ENCODE results near the gene ZBTB2. TPM values are rescaled to one million over a fixed set of nuclear protein-coding genes. Genes with fewer than 3 reads are reported as not detected.

Gene ZBTB2
- total RNA-seq, 1 experiment from 2014 or later = 16.2 TPM

- intact Hi-C loops (cut with micrococcal nuclease; ENCODE audit: unreplicated experiment) = no loop called here
- CTCF ChIA-PET = no interaction called here
- in situ Hi-C loops (cut with HindIII; ENCODE audit: low pct_unique_long_range_greater_than_20kb, low sequenced_read_pairs) = no loop called here
Measured at GRCh38 chr6:151440498-151440897, 49.1 kb upstream of the ZBTB2 start.

GRCh38 chr6:151437401-151437800, 46.0 kb upstream of the ZBTB2 start:
- ChIA-PET CTCF (no interaction called here), POLR2A (no interaction called here)
- TF ChIP-seq TCF7L2 (IDR thresholded peaks at IDR 0.05; ENCODE audit: low read depth, low read length) (no peak), CTCF (IDR thresholded peaks at IDR 0.05) (no peak), POLR2AphosphoS5 (IDR thresholded peaks at IDR 0.05; ENCODE audit: low read depth, low read length) (no peak), SIN3A (IDR thresholded peaks at IDR 0.05; ENCODE audit: borderline replicate concordance, insufficient read depth, low read depth, low read length) (no peak), REST (IDR thresholded peaks at IDR 0.05; ENCODE audit: insufficient read depth in 1 of 2, low read depth in 2 of 2, low read length in 1 of 2) (no peak)
- H3K36me3 ChIP-seq (ENCODE audit: control insufficient read depth, insufficient read depth, low read length) = peaks cover 7% of the 10 kb centered on the region
- peaks cover 5% of the 10 kb centered on the region for H3K4me1 ChIP-seq (ENCODE audit: control insufficient read depth, insufficient read depth, low read length)
- H3K9me3 ChIP-seq (ENCODE audit: control insufficient read depth, insufficient read depth, low read depth, low read length) = no peaks in the 10 kb centered on the region
- no peak overlapping the region for H3K4me3 ChIP-seq (ENCODE audit: low read depth in 2 of 2, low read length in 2 of 2)
- no peaks in the 10 kb centered on the region for H3K27me3 ChIP-seq (ENCODE audit: control insufficient read depth, insufficient read depth, low read length)
- no TSS peak for BruUV-seq (replicated peaks)
- ATAC-seq (no peak), DNase-seq (ENCODE audit: low read depth, low spot score) (no peak)
- in situ Hi-C loops (cut with HindIII; ENCODE audit: low pct_unique_long_range_greater_than_20kb, low sequenced_read_pairs) = no loop called here
- no peak overlapping the region for H3K27ac ChIP-seq (ENCODE audit: low read length)
- intact Hi-C loops (cut with micrococcal nuclease; ENCODE audit: unreplicated experiment) = no loop called here

More at GRCh38 chr6:151440498-151440897, 49.1 kb upstream of the ZBTB2 start:
- peaks cover 5% of the 10 kb centered on the region for H3K4me1 ChIP-seq (ENCODE audit: control insufficient read depth, insufficient read depth, low read length)
- no TSS peak for BruUV-seq (replicated peaks)
- H3K27me3 ChIP-seq (ENCODE audit: control insufficient read depth, insufficient read depth, low read length) = no peaks in the 10 kb centered on the region
- H3K36me3 ChIP-seq (ENCODE audit: control insufficient read depth, insufficient read depth, low read length) = peaks cover 7% of the 10 kb centered on the region
- H3K27ac ChIP-seq (ENCODE audit: low read length) = no peak overlapping the region
- H3K4me3 ChIP-seq (ENCODE audit: low read depth in 2 of 2, low read length in 2 of 2) = no peak overlapping the region
- POLR2A ChIA-PET = no interaction called here
- no peak for ATAC-seq
- H3K9me3 ChIP-seq (ENCODE audit: control insufficient read depth, insufficient read depth, low read depth, low read length) = no peaks in the 10 kb centered on the region
- TF ChIP-seq SIN3A (IDR thresholded peaks at IDR 0.05; ENCODE audit: borderline replicate concordance, insufficient read depth, low read depth, low read length) = no peak
- DNase-seq (ENCODE audit: low read depth, low spot score) = no peak

GRCh38 chr6:151436802-151437201, 45.4 kb upstream of the ZBTB2 start:
- H3K9me3 ChIP-seq (ENCODE audit: control insufficient read depth, insufficient read depth, low read depth, low read length) = no peaks in the 10 kb centered on the region
- H3K36me3 ChIP-seq (ENCODE audit: control insufficient read depth, insufficient read depth, low read length) = peaks cover 7% of the 10 kb centered on the region
- intact Hi-C loops (cut with micrococcal nuclease; ENCODE audit: unreplicated experiment) (no loop called here), in situ Hi-C loops (cut with HindIII; ENCODE audit: low pct_unique_long_range_greater_than_20kb, low sequenced_read_pairs) (no loop called here)
- H3K4me1 ChIP-seq (ENCODE audit: control insufficient read depth, insufficient read depth, low read length) = peaks cover 5% of the 10 kb centered on the region
- BruUV-seq (replicated peaks) = no TSS peak
- H3K27ac ChIP-seq (ENCODE audit: low read length) = no peak overlapping the region
- ChIA-PET CTCF (no interaction called here), POLR2A (no interaction called here)
- TF ChIP-seq REST (IDR thresholded peaks at IDR 0.05; ENCODE audit: insufficient read depth in 1 of 2, low read depth in 2 of 2, low read length in 1 of 2) = no peak
- no peak for TF ChIP-seq TCF7L2 (IDR thresholded peaks at IDR 0.05; ENCODE audit: low read depth, low read length)
- no peak for TF ChIP-seq SIN3A (IDR thresholded peaks at IDR 0.05; ENCODE audit: borderline replicate concordance, insufficient read depth, low read depth, low read length)
- no peak for TF ChIP-seq POLR2AphosphoS5 (IDR thresholded peaks at IDR 0.05; ENCODE audit: low read depth, low read length)
- TF ChIP-seq CTCF (IDR thresholded peaks at IDR 0.05) = no peak
- no peak for ATAC-seq
- no peak overlapping the region for H3K4me3 ChIP-seq (ENCODE audit: low read depth in 2 of 2, low read length in 2 of 2)
- no peaks in the 10 kb centered on the region for H3K27me3 ChIP-seq (ENCODE audit: control insufficient read depth, insufficient read depth, low read length)
- no peak for DNase-seq (ENCODE audit: low read depth, low spot score)
